ENCODE measurements around the gene LCOR.

DNA sequence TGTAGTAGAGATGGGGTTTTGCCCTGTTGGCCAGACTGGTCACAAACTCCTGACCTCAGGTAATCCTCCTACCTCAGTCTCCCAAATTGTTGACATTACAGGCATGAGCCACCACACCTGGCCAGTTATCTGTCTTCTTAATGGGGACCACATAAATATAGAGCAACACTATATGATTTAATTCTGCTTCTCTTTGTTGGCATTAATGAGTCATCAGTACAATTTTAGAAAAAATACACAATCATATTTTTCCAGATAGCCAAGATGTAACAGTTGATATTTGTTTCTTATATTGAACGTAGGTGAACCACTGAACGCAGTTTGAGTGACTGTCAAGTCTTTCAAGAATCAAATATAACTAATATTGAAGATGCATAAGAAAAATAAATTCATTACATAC lies 48.5 kb downstream of the LCOR start:
- TF ChIP-seq, protein P1, sequence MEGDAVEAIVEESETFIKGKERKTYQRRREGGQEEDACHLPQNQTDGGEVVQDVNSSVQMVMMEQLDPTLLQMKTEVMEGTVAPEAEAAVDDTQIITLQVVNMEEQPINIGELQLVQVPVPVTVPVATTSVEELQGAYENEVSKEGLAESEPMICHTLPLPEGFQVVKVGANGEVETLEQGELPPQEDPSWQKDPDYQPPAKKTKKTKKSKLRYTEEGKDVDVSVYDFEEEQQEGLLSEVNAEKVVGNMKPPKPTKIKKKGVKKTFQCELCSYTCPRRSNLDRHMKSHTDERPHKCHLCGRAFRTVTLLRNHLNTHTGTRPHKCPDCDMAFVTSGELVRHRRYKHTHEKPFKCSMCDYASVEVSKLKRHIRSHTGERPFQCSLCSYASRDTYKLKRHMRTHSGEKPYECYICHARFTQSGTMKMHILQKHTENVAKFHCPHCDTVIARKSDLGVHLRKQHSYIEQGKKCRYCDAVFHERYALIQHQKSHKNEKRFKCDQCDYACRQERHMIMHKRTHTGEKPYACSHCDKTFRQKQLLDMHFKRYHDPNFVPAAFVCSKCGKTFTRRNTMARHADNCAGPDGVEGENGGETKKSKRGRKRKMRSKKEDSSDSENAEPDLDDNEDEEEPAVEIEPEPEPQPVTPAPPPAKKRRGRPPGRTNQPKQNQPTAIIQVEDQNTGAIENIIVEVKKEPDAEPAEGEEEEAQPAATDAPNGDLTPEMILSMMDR (IDR thresholded peaks at IDR 0.05; ENCODE audit: low read depth, low read length, missing input control): no peak
- TF ChIP-seq YY1 (IDR thresholded peaks at IDR 0.05): no peak
- TF ChIP-seq RAD21 (IDR thresholded peaks at IDR 0.05): no peak
- TF ChIP-seq, protein P2, sequence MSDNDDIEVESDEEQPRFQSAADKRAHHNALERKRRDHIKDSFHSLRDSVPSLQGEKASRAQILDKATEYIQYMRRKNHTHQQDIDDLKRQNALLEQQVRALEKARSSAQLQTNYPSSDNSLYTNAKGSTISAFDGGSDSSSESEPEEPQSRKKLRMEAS (IDR thresholded peaks at IDR 0.05): no peak
- no peak for TF ChIP-seq TAF1 (conservative IDR thresholded peaks at IDR 0.05)
- TF ChIP-seq RXRA (IDR thresholded peaks at IDR 0.05): no peak
- no peak for TF ChIP-seq SP1 (IDR thresholded peaks at IDR 0.05)
- no peak for TF ChIP-seq JUND (IDR thresholded peaks at IDR 0.05)
- TF ChIP-seq, protein P3, sequence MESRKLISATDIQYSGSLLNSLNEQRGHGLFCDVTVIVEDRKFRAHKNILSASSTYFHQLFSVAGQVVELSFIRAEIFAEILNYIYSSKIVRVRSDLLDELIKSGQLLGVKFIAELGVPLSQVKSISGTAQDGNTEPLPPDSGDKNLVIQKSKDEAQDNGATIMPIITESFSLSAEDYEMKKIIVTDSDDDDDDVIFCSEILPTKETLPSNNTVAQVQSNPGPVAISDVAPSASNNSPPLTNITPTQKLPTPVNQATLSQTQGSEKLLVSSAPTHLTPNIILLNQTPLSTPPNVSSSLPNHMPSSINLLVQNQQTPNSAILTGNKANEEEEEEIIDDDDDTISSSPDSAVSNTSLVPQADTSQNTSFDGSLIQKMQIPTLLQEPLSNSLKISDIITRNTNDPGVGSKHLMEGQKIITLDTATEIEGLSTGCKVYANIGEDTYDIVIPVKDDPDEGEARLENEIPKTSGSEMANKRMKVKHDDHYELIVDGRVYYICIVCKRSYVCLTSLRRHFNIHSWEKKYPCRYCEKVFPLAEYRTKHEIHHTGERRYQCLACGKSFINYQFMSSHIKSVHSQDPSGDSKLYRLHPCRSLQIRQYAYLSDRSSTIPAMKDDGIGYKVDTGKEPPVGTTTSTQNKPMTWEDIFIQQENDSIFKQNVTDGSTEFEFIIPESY (IDR thresholded peaks at IDR 0.05): no peak
